ENCODE measurements around the gene RASGRP4.

The RASGRP4 gene

DNA sequence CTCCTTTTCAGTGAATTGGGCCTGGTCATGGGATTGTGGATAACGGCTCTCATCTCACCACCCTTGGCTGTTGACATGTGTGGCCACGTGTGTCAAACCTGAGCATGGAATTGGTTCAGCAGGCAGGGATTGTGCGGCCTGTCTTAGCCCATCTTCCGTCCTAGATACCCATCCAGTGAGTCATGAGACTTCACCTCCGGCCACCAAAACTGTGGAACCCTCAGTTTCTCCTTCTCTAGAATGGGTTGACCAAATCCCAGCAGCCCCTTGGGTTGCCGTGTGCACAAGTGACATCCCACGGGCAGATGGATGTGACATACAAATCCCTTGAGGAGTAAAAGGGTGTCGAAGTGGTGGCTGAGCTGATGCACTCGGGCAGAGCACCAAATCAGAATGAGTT lies 44.9 kb downstream of the RASGRP4 start:
- Histone ChIP-seq H2BK12ac (ENCODE audit: low read length) (no peak overlapping the region), H3K14ac (ENCODE audit: low read length) (no peak overlapping the region), H3K27me3 (ENCODE audit: insufficient read depth, low read length) (no peaks in the 10 kb centered on the region), H3K4me2 (ENCODE audit: low read length) (no peak overlapping the region), H3K9ac (ENCODE audit: low read length) (no peak overlapping the region), H3K9me3 (ENCODE audit: insufficient read depth, low read depth, low read length) (no peaks in the 10 kb centered on the region), H3K36me3 (ENCODE audit: control insufficient read depth in 1 of 2, insufficient read depth in 2 of 2, low read length in 2 of 2) (peaks cover 70% of the 10 kb centered on the region in 2 experiments), H3K4me3 (ENCODE audit: low read depth, low read length) (no peak overlapping the region), H3K23ac (ENCODE audit: low read length) (no peak overlapping the region), H2BK5ac (ENCODE audit: low read depth, low read length, poor library complexity) (no peak overlapping the region), H2AK5ac (ENCODE audit: low read length) (no peak overlapping the region), H3K27ac (ENCODE audit: low read depth, low read length) (no peak overlapping the region), H3K79me2 (ENCODE audit: control insufficient read depth, insufficient read depth, low read length, poor library complexity) (no peaks in the 10 kb centered on the region), H3K18ac (ENCODE audit: low read length) (no peak overlapping the region), H3K79me1 (ENCODE audit: low read length) (no peaks in the 10 kb centered on the region), H3K4ac (ENCODE audit: low read depth, low read length) (no peak overlapping the region), H4K8ac (ENCODE audit: low read depth, low read length) (no peak overlapping the region), H4K91ac (ENCODE audit: low read depth, low read length) (no peak overlapping the region), H2BK120ac (ENCODE audit: insufficient read depth, low read length, poor library complexity) (no peak overlapping the region), H3K4me1 (ENCODE audit: control insufficient read depth in 1 of 2, insufficient read depth in 2 of 2, low read length in 2 of 2) (peaks cover 0 to 9% of the 10 kb centered on the region in 2 experiments), H4K12ac (ENCODE audit: low read depth, low read length) (no peak overlapping the region), H2AFZ (ENCODE audit: insufficient read depth, low read length, poor library complexity) (no peak overlapping the region)
- WGBS (ENCODE audit: extremely low coverage, insufficient coverage, insufficient read length), result no CpG with 5 or more reads among the region's 9 CpGs
- DNase-seq, result no peak

DNA sequence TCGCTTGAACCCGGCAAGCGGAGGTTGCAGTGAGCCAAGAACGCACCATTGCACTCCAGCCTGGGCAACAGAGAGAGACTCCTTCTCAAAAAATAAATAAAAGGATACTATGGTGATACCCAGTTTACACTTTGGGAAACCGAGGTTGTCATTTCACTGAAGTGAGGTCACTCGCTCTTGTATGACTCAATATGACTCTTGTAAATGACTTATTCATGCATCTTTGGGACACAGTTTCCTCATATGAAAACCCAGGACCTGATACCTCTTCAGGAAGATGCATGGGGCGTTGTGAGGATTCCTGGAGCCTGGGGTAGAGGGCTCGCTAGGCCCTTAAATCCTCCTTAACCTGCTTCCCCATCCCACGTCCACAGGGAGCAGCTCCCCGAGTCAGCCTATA lies 47.2 kb downstream of the RASGRP4 start:
- H3K4ac ChIP-seq (ENCODE audit: low read depth, low read length), result no peak overlapping the region
- no peak for DNase-seq
- H2AFZ ChIP-seq (ENCODE audit: insufficient read depth, low read length, poor library complexity), result no peak overlapping the region
- peaks cover 8% of the 10 kb centered on the region for H3K79me1 ChIP-seq (ENCODE audit: low read length)
- no peak overlapping the region for H3K4me2 ChIP-seq (ENCODE audit: low read length)
- no peak overlapping the region for H3K14ac ChIP-seq (ENCODE audit: low read length)
- H2AK5ac ChIP-seq (ENCODE audit: low read length), result no peak overlapping the region
- no peak overlapping the region for H3K23ac ChIP-seq (ENCODE audit: low read length)
- H4K8ac ChIP-seq (ENCODE audit: low read depth, low read length), result no peak overlapping the region
- H4K12ac ChIP-seq (ENCODE audit: low read depth, low read length), result no peak overlapping the region
- no peak overlapping the region for H4K91ac ChIP-seq (ENCODE audit: low read depth, low read length)
- H3K18ac ChIP-seq (ENCODE audit: low read length), result no peak overlapping the region
- H3K36me3 ChIP-seq (ENCODE audit: control insufficient read depth in 1 of 2, insufficient read depth in 2 of 2, low read length in 2 of 2), result peaks cover 53 to 54% of the 10 kb centered on the region in 2 experiments
- no peak overlapping the region for H3K27ac ChIP-seq (ENCODE audit: low read depth, low read length)
- no peak overlapping the region for H2BK12ac ChIP-seq (ENCODE audit: low read length)
- peaks cover 6 to 17% of the 10 kb centered on the region in 2 experiments for H3K4me1 ChIP-seq (ENCODE audit: control insufficient read depth in 1 of 2, insufficient read depth in 2 of 2, low read length in 2 of 2)
- H3K9me3 ChIP-seq (ENCODE audit: insufficient read depth, low read depth, low read length), result no peaks in the 10 kb centered on the region
- no peak overlapping the region for H3K9ac ChIP-seq (ENCODE audit: low read length)
- peaks cover 12% of the 10 kb centered on the region for H3K79me2 ChIP-seq (ENCODE audit: control insufficient read depth, insufficient read depth, low read length, poor library complexity)
- no peak overlapping the region for H2BK120ac ChIP-seq (ENCODE audit: insufficient read depth, low read length, poor library complexity)
- WGBS (ENCODE audit: extremely low coverage, insufficient coverage, insufficient read length), result no CpG with 5 or more reads among the region's 10 CpGs
- H2BK5ac ChIP-seq (ENCODE audit: low read depth, low read length, poor library complexity), result no peak overlapping the region
- no peaks in the 10 kb centered on the region for H3K27me3 ChIP-seq (ENCODE audit: insufficient read depth, low read length)
- H3K4me3 ChIP-seq (ENCODE audit: low read depth, low read length), result no peak overlapping the region

DNA sequence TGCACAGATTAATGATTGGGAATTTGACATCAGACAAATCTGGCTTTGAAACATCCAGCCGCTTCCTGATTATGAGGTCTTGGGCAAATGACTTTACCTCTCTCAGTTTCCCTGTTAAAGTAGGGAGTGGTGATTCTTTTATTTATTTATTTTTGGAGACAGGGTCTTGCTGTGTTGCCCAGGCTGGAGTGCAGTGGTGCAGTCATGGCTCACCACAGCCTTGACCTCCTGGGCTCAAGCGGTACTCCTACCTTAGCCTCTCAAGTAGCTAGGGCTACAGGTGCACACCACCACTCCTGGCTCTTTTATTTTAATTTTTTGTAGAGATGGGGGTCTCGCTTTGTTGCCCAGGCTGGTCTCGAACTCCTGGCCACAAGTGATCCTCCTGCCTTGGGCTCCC lies 49.0 kb downstream of the RASGRP4 start:
- Histone ChIP-seq H3K14ac (ENCODE audit: low read length) (no peak overlapping the region), H2AK5ac (ENCODE audit: low read length) (no peak overlapping the region), H3K79me2 (ENCODE audit: control insufficient read depth, insufficient read depth, low read length, poor library complexity) (peaks cover 12% of the 10 kb centered on the region), H3K9me3 (ENCODE audit: insufficient read depth, low read depth, low read length) (no peaks in the 10 kb centered on the region), H3K4me1 (ENCODE audit: control insufficient read depth in 1 of 2, insufficient read depth in 2 of 2, low read length in 2 of 2) (peaks cover 6 to 15% of the 10 kb centered on the region in 2 experiments), H2BK12ac (ENCODE audit: low read length) (no peak overlapping the region), H2BK120ac (ENCODE audit: insufficient read depth, low read length, poor library complexity) (no peak overlapping the region), H4K12ac (ENCODE audit: low read depth, low read length) (no peak overlapping the region), H3K18ac (ENCODE audit: low read length) (no peak overlapping the region), H3K9ac (ENCODE audit: low read length) (no peak overlapping the region), H4K8ac (ENCODE audit: low read depth, low read length) (no peak overlapping the region), H3K23ac (ENCODE audit: low read length) (no peak overlapping the region), H3K36me3 (ENCODE audit: control insufficient read depth in 1 of 2, insufficient read depth in 2 of 2, low read length in 2 of 2) (peaks cover 38% of the 10 kb centered on the region in 2 experiments), H2BK5ac (ENCODE audit: low read depth, low read length, poor library complexity) (no peak overlapping the region), H3K4me3 (ENCODE audit: low read depth, low read length) (no peak overlapping the region), H3K4ac (ENCODE audit: low read depth, low read length) (peak overlapping the region; percentile 35), H4K91ac (ENCODE audit: low read depth, low read length) (no peak overlapping the region), H3K79me1 (ENCODE audit: low read length) (peaks cover 8% of the 10 kb centered on the region), H2AFZ (ENCODE audit: insufficient read depth, low read length, poor library complexity) (no peak overlapping the region), H3K4me2 (ENCODE audit: low read length) (no peak overlapping the region), H3K27ac (ENCODE audit: low read depth, low read length) (no peak overlapping the region), H3K27me3 (ENCODE audit: insufficient read depth, low read length) (no peaks in the 10 kb centered on the region)
- no peak for DNase-seq
- no CpG with 5 or more reads among the region's 4 CpGs for WGBS (ENCODE audit: extremely low coverage, insufficient coverage, insufficient read length)

DNA sequence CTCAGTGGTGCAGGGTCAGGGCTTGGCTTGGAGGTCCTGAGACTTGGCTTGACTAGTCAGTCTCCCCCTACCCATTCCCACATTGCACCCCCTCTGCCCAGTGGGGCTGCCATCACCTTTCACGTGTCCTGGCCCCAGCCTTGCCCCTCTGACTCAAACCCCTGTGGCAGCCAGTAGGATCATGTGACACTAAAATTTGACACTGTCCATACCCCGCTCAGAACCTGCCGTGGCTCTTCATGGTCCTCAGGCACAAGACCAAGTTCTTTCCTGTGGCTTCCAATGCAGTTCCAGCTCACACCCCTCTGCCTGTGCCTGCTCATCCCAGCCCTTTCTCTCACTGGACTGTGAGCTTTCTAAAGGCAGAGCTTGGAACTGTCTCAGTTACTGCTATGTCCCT lies 49.4 kb downstream of the RASGRP4 start:
- H4K91ac ChIP-seq (ENCODE audit: low read depth, low read length), result no peak overlapping the region
- H2AK5ac ChIP-seq (ENCODE audit: low read length), result no peak overlapping the region
- no peak overlapping the region for H3K9ac ChIP-seq (ENCODE audit: low read length)
- no CpG with 5 or more reads among the region's 3 CpGs for WGBS (ENCODE audit: extremely low coverage, insufficient coverage, insufficient read length)
- no peaks in the 10 kb centered on the region for H3K27me3 ChIP-seq (ENCODE audit: insufficient read depth, low read length)
- H3K9me3 ChIP-seq (ENCODE audit: insufficient read depth, low read depth, low read length), result no peaks in the 10 kb centered on the region
- no peak overlapping the region for H3K14ac ChIP-seq (ENCODE audit: low read length)
- H2AFZ ChIP-seq (ENCODE audit: insufficient read depth, low read length, poor library complexity), result no peak overlapping the region
- no peak overlapping the region for H2BK12ac ChIP-seq (ENCODE audit: low read length)
- H2BK120ac ChIP-seq (ENCODE audit: insufficient read depth, low read length, poor library complexity), result no peak overlapping the region
- peaks cover 12% of the 10 kb centered on the region for H3K79me2 ChIP-seq (ENCODE audit: control insufficient read depth, insufficient read depth, low read length, poor library complexity)
- peak overlapping the region; percentile 20 for H3K18ac ChIP-seq (ENCODE audit: low read length)
- peak overlapping the region; percentile 35 for H3K4ac ChIP-seq (ENCODE audit: low read depth, low read length)
- H3K36me3 ChIP-seq (ENCODE audit: control insufficient read depth in 1 of 2, insufficient read depth in 2 of 2, low read length in 2 of 2), result peaks cover 33 to 34% of the 10 kb centered on the region in 2 experiments
- H3K27ac ChIP-seq (ENCODE audit: low read depth, low read length), result no peak overlapping the region
- H2BK5ac ChIP-seq (ENCODE audit: low read depth, low read length, poor library complexity), result no peak overlapping the region
- H4K8ac ChIP-seq (ENCODE audit: low read depth, low read length), result no peak overlapping the region
- H3K79me1 ChIP-seq (ENCODE audit: low read length), result peaks cover 8% of the 10 kb centered on the region
- DNase-seq, result no peak
- peaks cover 6 to 15% of the 10 kb centered on the region in 2 experiments for H3K4me1 ChIP-seq (ENCODE audit: control insufficient read depth in 1 of 2, insufficient read depth in 2 of 2, low read length in 2 of 2)
- peak overlapping the region; percentile 6 for H4K12ac ChIP-seq (ENCODE audit: low read depth, low read length)
- no peak overlapping the region for H3K23ac ChIP-seq (ENCODE audit: low read length)
- no peak overlapping the region for H3K4me2 ChIP-seq (ENCODE audit: low read length)
- no peak overlapping the region for H3K4me3 ChIP-seq (ENCODE audit: low read depth, low read length)
